Naive B cell (primary cell): Measurements from ENCODE around the gene NCBP3. TPM values are rescaled to one million over a fixed set of nuclear protein-coding genes. Genes with fewer than 3 reads are reported as not detected.

Source experiments
- ATAC-seq, 2 donors: fragments of 150-1000 bp; cut with Tn5 transposase; 2 replicates each; pipeline ENCODE4 v1.10.0; 2021; ENCODE audit warnings: low read depth in 2 of 2, mild to moderate bottlenecking in 2 of 2, moderate library complexity in 2 of 2
- DNase-seq: peaks from one replicate; pipeline ENCODE4 v3.0.0; 2022
- H3K27ac Mint-ChIP-seq, 6 donors: one replicate each; pipeline ENCODE4 v1.8.0; 2020 to 2022; ENCODE audit warnings: mild to moderate bottlenecking in 6 of 6, mixed read lengths in 6 of 6, moderate library complexity in 5 of 6, inconsistent platforms in 2 of 6
- H3K27me3 Mint-ChIP-seq, 3 donors: one replicate each; pipeline ENCODE4 v1.8.0; 2021 to 2022; ENCODE audit warnings: mixed read lengths in 3 of 3, mild to moderate bottlenecking in 1 of 3
- H3K36me3 Mint-ChIP-seq, 2 donors: one replicate each; pipeline ENCODE4 v1.8.0; 2020 to 2022; ENCODE audit warnings: mixed read lengths in 2 of 2, inconsistent platforms in 1 of 2, mild to moderate bottlenecking in 1 of 2
- H3K4me1 Mint-ChIP-seq, 3 donors: one replicate each; pipeline ENCODE4 v1.8.0; 2020 to 2022; ENCODE audit warnings: mixed read lengths in 3 of 3, inconsistent platforms in 1 of 3, mild to moderate bottlenecking in 1 of 3, moderate library complexity in 1 of 3
- H3K4me3 Mint-ChIP-seq, 8 donors: one replicate each; pipeline ENCODE4 v1.8.0; 2020 to 2022; ENCODE audit warnings: mild to moderate bottlenecking in 8 of 8, mixed read lengths in 8 of 8, moderate library complexity in 8 of 8, inconsistent platforms in 2 of 8
- H3K9me3 Mint-ChIP-seq, 7 donors: one replicate each; pipeline ENCODE4 v1.8.0; 2020 to 2022; ENCODE audit warnings: mixed read lengths in 7 of 7, mild to moderate bottlenecking in 5 of 7, inconsistent platforms in 2 of 7, moderate library complexity in 1 of 7
- polyA plus RNA-seq, 6 donors: library from polyadenylated mRNA; unstranded; fragments of 300-500 nt; fragmentation: Illumina TruSeq; gene quantifications; one replicate each; pipeline ENCODE4 v1.2.3, GENCODE V29; 2021; ENCODE audit warnings: low read depth in 6 of 6

The NCBP3 gene
- polyA plus RNA-seq, 6 donors from 2014 or later = 9.4 to 34.1 (median 13.2) TPM

DNA sequence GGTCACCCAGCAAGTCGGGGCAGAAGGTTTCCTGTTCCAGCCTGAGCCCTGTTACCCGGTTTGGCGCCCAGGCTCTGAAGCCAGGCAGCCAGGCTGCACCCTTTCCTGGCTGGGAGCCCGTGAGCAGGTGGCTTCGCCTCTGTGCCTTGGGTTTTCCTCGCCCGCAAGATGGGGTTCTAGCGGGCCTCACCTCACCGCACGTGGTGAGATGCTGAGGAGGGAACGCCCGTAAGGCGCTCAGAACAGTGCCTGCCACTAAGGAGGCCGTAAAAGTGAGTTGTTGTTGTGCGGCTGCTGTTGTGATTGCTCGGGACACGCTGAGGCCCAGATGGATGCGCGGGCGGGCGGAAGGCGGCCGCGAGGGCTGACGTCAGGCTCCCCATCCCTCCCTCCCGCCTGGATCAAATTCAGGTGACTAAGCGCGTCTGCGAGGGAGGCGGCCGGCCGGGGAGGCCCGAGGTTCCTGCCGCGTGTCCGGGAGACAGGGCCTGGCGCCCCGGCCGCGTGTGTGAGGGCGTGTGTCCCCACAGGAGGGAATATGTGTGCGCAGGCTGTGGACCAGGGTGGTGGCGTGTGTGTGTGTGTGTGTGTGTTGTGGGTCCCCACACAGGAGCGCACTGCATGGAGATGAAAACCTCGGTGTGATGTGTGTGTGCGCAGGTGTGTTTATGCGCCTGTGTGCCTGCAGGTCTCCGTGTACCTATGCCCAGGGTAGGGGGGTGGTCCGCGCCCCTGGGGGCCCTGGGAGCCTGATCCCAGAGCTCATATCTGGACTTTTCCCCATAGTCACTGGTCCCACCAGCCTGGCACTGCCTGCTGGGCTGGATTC is 42.5 kb upstream of the NCBP3 start:
- H3K27me3 Mint-ChIP-seq = no peaks in the 10 kb centered on the region
- DNase-seq (no peak), ATAC-seq (no peak)
- peak overlapping the region in 4 of 6 donors; percentile 66 to 91 (median 70) for H3K27ac Mint-ChIP-seq
- H3K9me3 Mint-ChIP-seq = no peaks in the 10 kb centered on the region
- no peaks in the 10 kb centered on the region for H3K36me3 Mint-ChIP-seq
- peaks cover 45 to 49% (median 46%) of the 10 kb centered on the region in 3 donors for H3K4me1 Mint-ChIP-seq
- H3K4me3 Mint-ChIP-seq = peak overlapping the region in 2 of 8 donors; percentile 7 to 12

DNA sequence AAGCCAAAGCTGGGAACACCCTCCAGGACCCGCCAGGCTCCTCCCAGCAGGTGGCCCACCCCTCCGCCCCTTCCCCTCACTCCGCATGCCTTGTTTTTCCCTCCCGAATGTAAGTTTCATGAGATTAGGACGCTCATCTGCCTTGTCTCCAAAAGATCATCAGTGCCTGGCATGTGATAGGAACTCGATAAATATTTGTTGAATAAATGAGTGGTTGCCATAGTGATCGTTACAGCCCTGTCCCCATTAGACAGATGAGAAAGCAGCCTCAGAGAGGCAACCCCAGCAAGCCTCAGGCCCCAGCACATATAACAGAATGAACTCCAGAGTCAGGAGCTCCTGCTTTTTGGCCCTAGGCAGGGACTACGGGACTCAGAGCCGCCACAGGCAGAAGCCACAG is 41.8 kb upstream of the NCBP3 start:
- H3K27me3 Mint-ChIP-seq = no peaks in the 10 kb centered on the region
- peak overlapping the region; percentile 1 to 95 (median 82) for H3K27ac Mint-ChIP-seq
- no peak for DNase-seq
- H3K4me1 Mint-ChIP-seq = peaks cover 42 to 46% (median 45%) of the 10 kb centered on the region in 3 donors
- ATAC-seq = no peak
- no peaks in the 10 kb centered on the region for H3K9me3 Mint-ChIP-seq
- peak overlapping the region in 1 of 8 donors; percentile 67 for H3K4me3 Mint-ChIP-seq
- no peaks in the 10 kb centered on the region for H3K36me3 Mint-ChIP-seq

DNA sequence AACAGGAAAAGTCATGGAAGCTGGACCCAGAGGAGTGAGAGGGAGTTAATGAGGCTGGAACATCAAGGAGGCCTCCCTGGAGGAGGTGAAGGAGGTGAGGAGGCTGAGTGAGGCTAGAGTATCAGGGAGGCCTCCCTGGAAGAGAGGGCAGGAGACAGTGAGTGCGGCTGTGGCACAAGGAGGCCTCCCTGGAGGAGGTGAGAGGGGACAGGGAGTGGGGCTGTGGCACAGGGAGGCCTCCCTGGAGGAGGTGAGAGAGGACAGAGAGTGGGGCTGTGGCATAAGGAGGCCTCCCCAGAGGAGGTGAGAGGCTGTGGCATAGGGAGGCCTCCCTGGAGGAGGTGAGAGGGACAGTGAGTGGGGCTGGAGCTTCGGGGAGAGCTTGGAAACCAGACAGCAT is 41.3 kb upstream of the NCBP3 start:
- Mint-ChIP-seq H3K4me1 (peaks cover 42 to 46% (median 45%) of the 10 kb centered on the region in 3 donors), H3K27ac (peak overlapping the region; percentile 91 to 97 (median 95)), H3K9me3 (no peaks in the 10 kb centered on the region), H3K4me3 (peak overlapping the region in 5 of 8 donors; percentile 29 to 85 (median 67)), H3K36me3 (no peaks in the 10 kb centered on the region), H3K27me3 (no peaks in the 10 kb centered on the region)
- DNase-seq (no peak), ATAC-seq (no peak)

DNA sequence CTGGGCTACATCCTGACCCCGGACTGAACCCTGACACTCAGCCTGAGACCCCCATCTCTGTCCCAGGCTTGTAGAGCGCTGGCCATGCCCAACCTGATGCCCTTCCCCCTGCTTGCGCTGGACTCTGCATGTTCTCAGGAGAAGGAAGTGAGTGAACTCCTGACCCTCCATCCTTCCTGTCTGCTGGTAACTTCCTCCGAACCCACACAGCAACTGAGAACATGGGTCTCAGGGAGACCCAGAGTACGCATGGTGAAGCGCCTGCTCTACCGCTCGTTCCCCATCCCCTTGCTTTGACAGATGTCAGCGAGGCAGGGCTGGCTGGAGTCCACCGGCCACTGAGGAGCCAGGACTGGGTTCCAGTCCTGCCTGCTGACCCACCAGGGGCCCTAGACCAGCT is 40.7 kb upstream of the NCBP3 start:
- peaks cover 36 to 42% (median 40%) of the 10 kb centered on the region in 3 donors for H3K4me1 Mint-ChIP-seq
- ATAC-seq (peak; percentile 81), DNase-seq (peak; percentile 46)
- no peaks in the 10 kb centered on the region for H3K9me3 Mint-ChIP-seq
- no peaks in the 10 kb centered on the region for H3K36me3 Mint-ChIP-seq
- H3K27me3 Mint-ChIP-seq = no peaks in the 10 kb centered on the region
- H3K4me3 Mint-ChIP-seq = peak overlapping the region; percentile 4 to 85 (median 58)
- H3K27ac Mint-ChIP-seq = peak overlapping the region; percentile 91 to 97 (median 95)

DNA sequence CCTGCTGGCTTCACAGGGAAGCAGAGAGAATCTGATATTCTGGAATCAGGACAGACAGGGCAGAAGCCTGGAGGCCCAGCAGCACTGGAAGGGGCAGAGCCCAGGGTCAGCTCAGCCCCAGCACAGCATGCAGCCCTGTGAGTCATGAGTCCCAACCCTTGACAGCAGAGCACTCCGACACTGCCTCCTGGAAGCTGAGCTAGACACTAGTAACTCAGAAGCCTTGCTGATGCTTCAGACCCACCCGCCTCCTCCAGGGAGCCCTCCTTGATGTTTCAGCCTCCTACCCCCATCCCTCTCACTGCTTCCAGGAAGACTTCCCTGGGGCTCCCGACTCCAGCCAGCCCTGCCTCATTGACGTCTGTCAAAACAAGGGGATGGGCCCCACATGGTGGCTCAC is 39.9 kb upstream of the NCBP3 start:
- DNase-seq (no peak), ATAC-seq (no peak)
- peaks cover 28 to 34% (median 32%) of the 10 kb centered on the region in 3 donors for H3K4me1 Mint-ChIP-seq
- peak overlapping the region in 2 of 8 donors; percentile 25 to 67 for H3K4me3 Mint-ChIP-seq
- H3K36me3 Mint-ChIP-seq = no peaks in the 10 kb centered on the region
- H3K9me3 Mint-ChIP-seq = no peaks in the 10 kb centered on the region
- no peaks in the 10 kb centered on the region for H3K27me3 Mint-ChIP-seq
- H3K27ac Mint-ChIP-seq = peak overlapping the region in 5 of 6 donors; percentile 47 to 95 (median 75)

DNA sequence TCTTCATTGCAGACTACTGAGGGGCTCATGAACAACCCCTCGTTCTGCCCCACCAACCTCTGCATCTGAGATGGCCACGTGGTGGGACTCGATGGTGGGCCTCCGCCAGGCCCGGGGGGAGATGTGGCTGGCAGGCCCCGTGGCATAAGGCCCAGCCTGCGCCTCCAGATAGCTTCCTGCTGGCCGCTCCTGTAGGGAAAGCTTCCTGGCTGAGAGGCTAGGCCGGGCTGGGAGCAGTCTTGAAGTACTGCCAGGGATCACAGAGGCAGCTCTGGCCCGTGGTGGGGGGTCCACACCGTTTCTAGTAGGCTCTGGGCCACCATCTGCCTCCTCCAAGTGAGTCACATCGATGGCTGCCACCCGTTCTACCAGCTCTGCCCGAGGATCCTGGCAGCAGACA is 39.2 kb upstream of the NCBP3 start:
- H3K9me3 Mint-ChIP-seq = no peaks in the 10 kb centered on the region
- no peak overlapping the region for H3K4me3 Mint-ChIP-seq
- H3K36me3 Mint-ChIP-seq = no peaks in the 10 kb centered on the region
- DNase-seq (no peak), ATAC-seq (no peak)
- H3K27me3 Mint-ChIP-seq = no peaks in the 10 kb centered on the region
- peak overlapping the region in 1 of 6 donors; percentile 39 for H3K27ac Mint-ChIP-seq
- peaks cover 21 to 28% (median 27%) of the 10 kb centered on the region in 3 donors for H3K4me1 Mint-ChIP-seq

DNA sequence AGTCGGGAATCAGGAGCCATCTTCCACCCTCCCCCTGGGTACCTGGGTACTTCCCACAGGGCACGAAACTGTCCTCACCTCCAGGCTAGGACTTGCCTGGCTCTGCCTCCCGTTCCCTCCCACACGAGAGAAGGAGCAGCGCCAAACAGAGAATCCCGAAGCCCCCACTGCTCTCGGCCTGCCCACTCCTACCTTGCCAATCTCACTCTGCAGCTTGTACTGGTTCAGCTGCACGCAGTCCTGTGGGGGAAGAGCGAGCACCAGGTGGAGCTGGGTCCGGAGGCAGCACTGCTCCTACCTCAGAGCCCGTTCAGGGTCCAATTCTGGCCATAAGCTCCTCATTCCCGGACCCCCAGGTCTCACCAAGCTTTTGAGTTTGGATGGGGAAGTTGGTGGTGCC is 38.1 kb upstream of the NCBP3 start:
- DNase-seq (no peak), ATAC-seq (no peak)
- Mint-ChIP-seq H3K9me3 (no peaks in the 10 kb centered on the region), H3K36me3 (peaks cover 0 to 4% of the 10 kb centered on the region in 2 donors), H3K27ac (peak overlapping the region in 1 of 6 donors; percentile 36), H3K27me3 (no peaks in the 10 kb centered on the region), H3K4me1 (peaks cover 19 to 28% (median 25%) of the 10 kb centered on the region in 3 donors), H3K4me3 (no peak overlapping the region)

DNA sequence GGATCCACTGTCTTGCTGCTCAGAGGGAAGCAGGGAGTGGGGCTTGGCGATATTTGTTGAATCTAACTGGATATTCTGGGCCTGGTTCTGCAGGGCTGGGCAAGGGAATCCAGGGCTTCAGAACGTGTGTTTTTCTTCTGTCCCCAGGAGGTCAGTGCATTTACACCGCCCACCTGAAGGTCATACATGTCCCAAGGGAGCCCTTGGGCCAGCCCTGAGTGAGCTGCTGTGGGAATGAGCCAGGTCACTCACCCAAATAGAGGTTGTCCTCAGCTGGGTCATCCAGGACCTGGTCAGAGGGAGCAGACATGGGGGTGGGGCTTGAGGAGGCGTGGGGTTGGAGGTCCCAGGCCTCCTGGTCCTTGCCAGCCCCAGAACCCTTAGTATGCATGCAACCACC is 36.2 kb upstream of the NCBP3 start:
- no peak overlapping the region for H3K4me3 Mint-ChIP-seq
- no peaks in the 10 kb centered on the region for H3K27me3 Mint-ChIP-seq
- peaks cover 12 to 21% (median 17%) of the 10 kb centered on the region in 3 donors for H3K4me1 Mint-ChIP-seq
- H3K9me3 Mint-ChIP-seq = no peaks in the 10 kb centered on the region
- no peak for DNase-seq
- no peak overlapping the region for H3K27ac Mint-ChIP-seq
- no peak for ATAC-seq
- H3K36me3 Mint-ChIP-seq = peaks cover 0 to 4% of the 10 kb centered on the region in 2 donors

DNA sequence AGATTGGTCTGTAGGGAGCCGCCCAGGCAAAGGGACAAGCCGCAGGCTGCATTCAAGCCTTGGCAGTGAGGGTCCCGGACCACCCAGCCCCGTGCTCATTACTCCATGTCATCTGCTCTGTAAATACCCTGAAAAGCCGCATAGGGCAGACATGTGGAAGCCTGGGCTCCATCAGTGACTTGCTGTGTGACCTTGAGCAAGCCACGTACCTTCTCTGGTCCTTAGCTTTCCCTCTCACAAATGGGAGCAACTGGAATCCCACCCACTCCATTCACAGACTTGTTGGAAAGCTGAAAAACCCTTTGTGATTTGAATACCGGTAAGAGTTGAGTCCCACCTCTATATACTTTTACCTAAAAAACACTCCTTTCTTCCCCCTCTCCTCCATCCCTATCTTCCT is 34.9 kb upstream of the NCBP3 start:
- no peak for DNase-seq
- H3K4me1 Mint-ChIP-seq = peaks cover 0 to 8% (median 4%) of the 10 kb centered on the region in 3 donors
- no peak overlapping the region for H3K4me3 Mint-ChIP-seq
- no peaks in the 10 kb centered on the region for H3K9me3 Mint-ChIP-seq
- ATAC-seq = no peak
- H3K27me3 Mint-ChIP-seq = no peaks in the 10 kb centered on the region
- H3K27ac Mint-ChIP-seq = no peak overlapping the region
- H3K36me3 Mint-ChIP-seq = peaks cover 0 to 4% of the 10 kb centered on the region in 2 donors

DNA sequence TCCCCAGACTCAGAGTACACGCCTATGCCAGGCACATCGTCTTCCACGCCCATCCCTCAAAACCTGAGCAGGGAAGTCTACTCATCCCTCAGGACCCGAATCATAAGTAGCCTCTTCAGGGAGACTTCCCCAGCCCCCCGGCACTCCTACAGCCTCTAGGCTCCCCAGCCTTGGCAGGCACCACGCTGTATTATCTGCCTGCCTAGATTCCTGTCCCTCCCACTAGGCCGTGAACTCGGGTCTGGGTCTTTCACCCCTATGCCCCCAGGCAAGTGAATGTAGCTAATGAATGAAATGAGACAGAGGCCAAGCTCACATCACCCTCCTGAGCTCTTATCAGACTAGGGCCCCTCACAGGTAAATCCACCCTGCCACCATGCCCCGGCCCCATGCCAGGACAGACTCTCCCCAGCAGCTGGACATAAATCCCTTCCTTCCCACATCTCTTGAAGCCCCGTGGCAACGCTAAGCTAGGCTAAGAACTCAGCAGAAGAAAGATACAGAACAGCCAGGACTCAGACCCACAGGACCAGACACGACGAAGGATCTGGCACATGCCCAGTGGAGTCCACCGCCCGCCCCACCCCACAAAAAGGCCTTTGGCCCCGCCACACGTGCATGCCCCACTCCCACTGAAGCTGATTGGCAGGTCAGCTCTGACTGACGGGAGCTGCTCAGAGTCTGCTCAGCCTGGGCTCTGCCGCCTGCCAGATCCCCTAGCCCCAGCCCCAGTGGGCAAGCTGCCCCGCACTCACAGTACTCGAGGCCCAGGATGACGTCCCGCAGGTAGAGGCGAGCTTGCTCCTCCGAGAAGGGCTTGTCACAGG is 33.8 kb upstream of the NCBP3 start:
- DNase-seq (no peak), ATAC-seq (no peak)
- H3K4me1 Mint-ChIP-seq = peaks cover 0 to 7% (median 1%) of the 10 kb centered on the region in 3 donors
- H3K27ac Mint-ChIP-seq = peak overlapping the region in 2 of 6 donors; percentile 57 to 72
- no peaks in the 10 kb centered on the region for H3K9me3 Mint-ChIP-seq
- no peaks in the 10 kb centered on the region for H3K27me3 Mint-ChIP-seq
- H3K36me3 Mint-ChIP-seq = peaks cover 0 to 4% of the 10 kb centered on the region in 2 donors
- no peak overlapping the region for H3K4me3 Mint-ChIP-seq

DNA sequence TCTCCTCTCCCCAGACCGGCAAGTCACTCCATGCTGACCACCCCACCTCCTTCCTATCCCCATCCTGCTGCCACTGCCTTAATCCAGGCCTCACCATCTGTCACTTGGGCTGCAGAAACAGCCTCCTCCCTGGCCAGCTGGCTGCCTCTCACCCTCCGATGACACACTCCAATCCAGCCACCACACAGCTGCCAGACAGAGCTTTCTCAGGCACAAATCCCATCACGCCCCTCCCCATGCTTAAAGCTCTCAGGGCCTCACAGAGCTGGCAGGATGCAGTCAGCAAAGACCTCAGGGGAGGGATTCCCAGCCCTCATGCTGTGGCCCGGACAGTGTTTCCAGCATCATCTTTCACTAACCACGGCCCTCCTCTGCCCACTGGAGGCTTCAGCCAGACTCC is 33.1 kb upstream of the NCBP3 start:
- DNase-seq = no peak
- Mint-ChIP-seq H3K4me3 (no peak overlapping the region), H3K9me3 (no peaks in the 10 kb centered on the region), H3K36me3 (peaks cover under 1 to 4% of the 10 kb centered on the region in 2 donors), H3K27ac (peak overlapping the region in 1 of 6 donors; percentile 34), H3K27me3 (no peaks in the 10 kb centered on the region), H3K4me1 (peaks cover 0 to 7% (median 0%) of the 10 kb centered on the region in 3 donors)
- ATAC-seq = no peak

DNA sequence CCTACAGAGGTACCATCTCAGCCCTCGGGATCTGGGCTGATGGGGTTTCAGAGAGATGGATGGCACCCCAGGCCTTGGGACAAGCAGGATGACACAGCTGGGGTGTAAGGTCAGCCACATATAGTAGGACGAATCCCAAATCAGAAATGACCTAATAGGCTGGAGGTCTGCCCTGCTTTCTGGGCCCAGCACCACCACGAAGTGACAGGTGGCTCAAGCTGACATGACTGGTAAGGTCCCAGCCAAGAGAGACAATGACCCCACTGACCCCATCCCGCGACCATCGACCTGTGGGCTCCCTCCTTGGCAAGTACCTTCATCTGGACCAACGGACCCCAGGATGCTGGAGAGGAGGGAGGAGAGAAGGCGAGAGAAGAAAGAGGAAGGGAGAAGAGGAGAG is 31.2 kb upstream of the NCBP3 start:
- Mint-ChIP-seq H3K4me3 (no peak overlapping the region), H3K27me3 (no peaks in the 10 kb centered on the region), H3K27ac (peak overlapping the region in 1 of 6 donors; percentile 36), H3K9me3 (no peaks in the 10 kb centered on the region), H3K36me3 (peaks cover 7 to 10% of the 10 kb centered on the region in 2 donors), H3K4me1 (peaks cover 0 to 4% (median 0%) of the 10 kb centered on the region in 3 donors)
- DNase-seq = no peak
- ATAC-seq = no peak

DNA sequence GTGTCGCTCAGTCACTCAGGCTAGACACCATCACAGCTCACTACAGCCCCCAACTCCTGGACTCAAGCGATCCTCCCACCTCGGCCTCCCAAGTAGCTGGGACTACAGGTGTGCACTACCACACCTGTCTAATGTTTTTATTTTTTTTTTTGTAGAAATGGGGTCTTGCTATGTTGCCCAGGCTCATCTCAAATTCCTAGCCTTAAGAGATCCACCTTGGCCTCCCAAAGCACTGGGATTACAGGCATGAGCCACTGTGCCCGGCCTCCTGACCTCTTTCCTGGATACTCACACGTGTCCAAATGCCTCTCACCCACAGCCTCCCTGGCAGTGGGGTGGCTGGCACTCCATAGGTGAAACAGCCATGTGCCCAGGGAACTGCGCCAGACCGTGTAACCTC is 29.3 kb upstream of the NCBP3 start:
- Mint-ChIP-seq H3K27me3 (no peaks in the 10 kb centered on the region), H3K9me3 (no peaks in the 10 kb centered on the region), H3K36me3 (peaks cover 10 to 15% of the 10 kb centered on the region in 2 donors), H3K4me3 (no peak overlapping the region), H3K27ac (peak overlapping the region in 1 of 6 donors; percentile 73), H3K4me1 (peaks cover 7 to 12% (median 11%) of the 10 kb centered on the region in 3 donors)
- ATAC-seq = no peak
- DNase-seq = no peak
